H1 (cell line): ENCODE data around the gene HOXB5. TPM values are rescaled to one million over a fixed set of nuclear protein-coding genes. Genes with fewer than 3 reads are reported as not detected.

ENCODE experiments used
- CTCF ChIA-PET: fragments of 300-600 bp; sonication (Branson Sonifier 250); formaldehyde crosslinking; loops from one replicate; lab custom pipeline; 2021; ENCODE audit not compliant: partially characterized antibody; lab: Charles Lee
- POLR2A ChIA-PET: fragments of 300-600 bp; sonication (Branson Sonifier 250); formaldehyde crosslinking; loops from one replicate; lab custom pipeline; 2021; ENCODE audit warnings: inconsistent platforms; ENCODE audit not compliant: partially characterized antibody; lab: Charles Lee
- DNase-seq, 2 experiments: peaks; one replicate each; pipeline versions ENCODE4 v3.0.0 to v3.0.0-alpha.2; 2010 to 2022; ENCODE audit warnings: low spot score in 2 of 2, low read depth in 1 of 2, mixed read lengths in 1 of 2
- FAIRE-seq: peaks from 2 replicates; lab custom pipeline; 2011; peaks lifted over from hg19 to GRCh38; lab: Jason Lieb, UNC
- H2AFZ ChIP-seq: 2 replicates; pipeline ENCODE4 v1.8.1; 2012; ENCODE audit warnings: low read length, inconsistent platforms
- H2AK5ac ChIP-seq: 2 replicates; pipeline ENCODE4 v1.6.1; 2013; ENCODE audit warnings: low read depth, low read length
- H2BK120ac ChIP-seq: replicated peaks from 2 replicates; pipeline ENCODE3; 2013; ENCODE audit warnings: low read depth, low read length, inconsistent platforms
- H2BK12ac ChIP-seq: 2 replicates; pipeline ENCODE4 v1.6.1; 2013; ENCODE audit warnings: low read depth, low read length
- H2BK15ac ChIP-seq: 2 replicates; pipeline ENCODE4 v1.6.1; 2013; ENCODE audit warnings: low read length
- H2BK20ac ChIP-seq: 2 replicates; pipeline ENCODE4 v1.6.1; 2013; ENCODE audit warnings: low read length
- H2BK5ac ChIP-seq: 2 replicates; pipeline ENCODE4 v1.6.1; 2013; ENCODE audit warnings: low read depth, low read length
- H3K14ac ChIP-seq: 2 replicates; pipeline ENCODE4 v1.6.1; 2013; ENCODE audit warnings: inconsistent platforms; ENCODE audit not compliant: insufficient read length
- H3K18ac ChIP-seq: 2 replicates; pipeline ENCODE4 v1.6.1; 2013; ENCODE audit warnings: low read length; ENCODE audit errors: extremely low read depth
- H3K23ac ChIP-seq: 2 replicates; pipeline ENCODE4 v1.6.1; 2013; ENCODE audit warnings: inconsistent platforms; ENCODE audit not compliant: insufficient read length
- H3K23me2 ChIP-seq: 2 replicates; pipeline ENCODE4 v1.6.1; 2013; ENCODE audit warnings: low read depth, low read length
- H3K27ac ChIP-seq: 2 replicates; pipeline ENCODE4 v1.6.1; 2011; ENCODE audit warnings: low read depth, low read length, inconsistent platforms
- H3K27me3 ChIP-seq, 4 experiments: replicated peaks in 1 of 4; 1 replicate in 1 of 4; 2 replicates in 3 of 4; pipeline versions ENCODE4 v1.6.1 to v1.8.1; 2011 to 2013; ENCODE audit warnings: low read length in 3 of 4, mild to moderate bottlenecking in 3 of 4, inconsistent platforms in 2 of 4, mixed read lengths in 2 of 4, moderate library complexity in 1 of 4; ENCODE audit not compliant: control insufficient read depth in 3 of 4, insufficient read depth in 3 of 4; ENCODE audit errors: extremely low read depth in 1 of 4
- H3K36me3 ChIP-seq, 4 experiments: 2 replicates each; pipeline versions ENCODE4 v1.6.1 to v1.8.1; 2011 to 2013; ENCODE audit warnings: mild to moderate bottlenecking in 4 of 4, low read length in 3 of 4, moderate library complexity in 2 of 4, control low read depth in 1 of 4, inconsistent platforms in 1 of 4; ENCODE audit not compliant: insufficient read depth in 4 of 4, control insufficient read depth in 2 of 4
- H3K4ac ChIP-seq: replicated peaks from 2 replicates; pipeline ENCODE3; 2013; ENCODE audit warnings: low read length, low read depth, mixed read lengths, inconsistent platforms; ENCODE audit not compliant: insufficient read length
- H3K4me1 ChIP-seq, 4 experiments: replicated peaks in 1 of 4; 1 replicate in 1 of 4; 2 replicates in 3 of 4; pipeline versions ENCODE4 v1.6.1 to v1.8.1; 2011 to 2013; ENCODE audit warnings: low read length in 3 of 4, inconsistent platforms in 2 of 4, mixed read lengths in 1 of 4; ENCODE audit not compliant: insufficient read depth in 4 of 4, control insufficient read depth in 3 of 4
- H3K4me2 ChIP-seq, 2 experiments: 2 replicates each; pipeline versions ENCODE4 v1.6.1 to v1.8.1; 2011 to 2013; ENCODE audit warnings: low read depth in 2 of 2, low read length in 2 of 2, control low read depth in 1 of 2, inconsistent platforms in 1 of 2, mild to moderate bottlenecking in 1 of 2; ENCODE audit not compliant: insufficient read depth in 1 of 2
- H3K4me3 ChIP-seq, 4 experiments: fragments of 200-600, 300-600 bp in 1 of 4; sonication (generic), shearing (Covaris generic), sonication (Bioruptor Twin) in 1 of 4; 2 replicates each; pipeline versions ENCODE4 v1.5.1 to v1.8.1; 2011 to 2016; ENCODE audit warnings: low read length in 4 of 4, low read depth in 3 of 4, control low read depth in 2 of 4, inconsistent platforms in 2 of 4, mild to moderate bottlenecking in 2 of 4, mixed read lengths in 1 of 4, moderate library complexity in 1 of 4; ENCODE audit not compliant: insufficient read depth in 2 of 4; ENCODE audit errors: extremely low read depth in 1 of 4
- H3K56ac ChIP-seq: replicated peaks from 2 replicates; pipeline ENCODE3; 2013; ENCODE audit warnings: low read depth, mild to moderate bottlenecking, mixed read lengths, low read length, inconsistent platforms; ENCODE audit not compliant: insufficient read length
- H3K79me1 ChIP-seq: 2 replicates; pipeline ENCODE4 v1.6.1; 2013; ENCODE audit warnings: low read depth, low read length, control low read depth
- H3K79me2 ChIP-seq, 2 experiments: 2 replicates each; pipeline versions ENCODE4 v1.6.1 to v1.8.1; 2012 to 2013; ENCODE audit warnings: low read length in 2 of 2, mild to moderate bottlenecking in 2 of 2, inconsistent platforms in 1 of 2; ENCODE audit not compliant: insufficient read depth in 2 of 2, control insufficient read depth in 1 of 2
- H3K9ac ChIP-seq, 4 experiments: replicated peaks in 1 of 4; 1 replicate in 1 of 4; 2 replicates in 3 of 4; pipeline versions ENCODE4 v1.6.1 to v1.8.1; 2011 to 2013; ENCODE audit warnings: low read depth in 3 of 4, low read length in 3 of 4, control low read depth in 2 of 4, mild to moderate bottlenecking in 2 of 4, moderate library complexity in 2 of 4, inconsistent platforms in 1 of 4; ENCODE audit errors: extremely low read depth in 1 of 4
- H3K9me3 ChIP-seq, 2 experiments: 2 replicates each; pipeline versions ENCODE4 v1.6.1 to v1.8.1; 2012 to 2013; ENCODE audit warnings: mild to moderate bottlenecking in 2 of 2, moderate library complexity in 2 of 2, control low read depth in 1 of 2, inconsistent platforms in 1 of 2, low read depth in 1 of 2, low read length in 1 of 2, mixed read lengths in 1 of 2; ENCODE audit not compliant: insufficient read depth in 2 of 2
- H4K20me1 ChIP-seq, 2 experiments: replicated peaks in 1 of 2; 2 replicates each; pipeline versions ENCODE3 to v1.8.1; 2011 to 2013; ENCODE audit warnings: inconsistent platforms in 2 of 2, low read length in 2 of 2, mild to moderate bottlenecking in 1 of 2; ENCODE audit not compliant: insufficient read depth in 2 of 2, control insufficient read depth in 1 of 2
- H4K5ac ChIP-seq: 2 replicates; pipeline ENCODE4 v1.6.1; 2013; ENCODE audit warnings: low read length, low read depth, mixed read lengths, inconsistent platforms; ENCODE audit not compliant: insufficient read length
- H4K8ac ChIP-seq: 2 replicates; pipeline ENCODE4 v1.8.0; 2013; ENCODE audit warnings: mild to moderate bottlenecking, moderate library complexity, low read length, inconsistent platforms; ENCODE audit not compliant: insufficient read depth; ENCODE audit errors: extremely low read depth
- H4K91ac ChIP-seq: replicated peaks from 2 replicates; pipeline ENCODE3; 2013; ENCODE audit warnings: low read length, mixed read lengths, inconsistent platforms; ENCODE audit not compliant: insufficient read length
- FOSL1 ChIP-seq: IDR thresholded peaks from 2 replicates; pipeline ENCODE4 v1.6.1; 2011; ENCODE audit warnings: mild to moderate bottlenecking, low read depth, low read length, moderate library complexity; ENCODE audit not compliant: insufficient read depth
- JUN ChIP-seq: IDR thresholded peaks from 2 replicates; pipeline ENCODE4 v1.6.1; 2011; ENCODE audit warnings: low read depth, mild to moderate bottlenecking, improper control_type of control experiment, low read length
- KDM4A ChIP-seq: IDR thresholded peaks from one replicate; pipeline ENCODE4 v1.7.1; 2012; ENCODE audit warnings: low read depth, mild to moderate bottlenecking, moderate library complexity, low read length, inconsistent platforms; ENCODE audit not compliant: severe bottlenecking
- RNF2 ChIP-seq: fragments of 200-900, 300-1000 bp; sonication (generic); IDR thresholded peaks from 2 replicates; pipeline ENCODE4 v1.7.1; 2016; ENCODE audit warnings: borderline replicate concordance, low read depth, mild to moderate bottlenecking, antibody characterized with exemption, low read length; ENCODE audit not compliant: poor library complexity, severe bottlenecking; ENCODE audit errors: missing control alignments
- SIRT6 ChIP-seq: IDR thresholded peaks from one replicate; pipeline ENCODE4 v1.7.1; 2012; ENCODE audit warnings: low read length, inconsistent platforms
- SP1 ChIP-seq: IDR thresholded peaks from 2 replicates; pipeline ENCODE4 v1.6.1; 2011; ENCODE audit warnings: low read depth, low read length
- SP2 ChIP-seq: IDR thresholded peaks from 2 replicates; pipeline ENCODE4 v1.6.1; 2012; ENCODE audit warnings: mild to moderate bottlenecking, low read length, inconsistent platforms
- SUZ12 ChIP-seq: fragments of 200-600 bp; sonication (generic); IDR thresholded peaks from 2 replicates; pipeline ENCODE4 v1.6.1; 2012; ENCODE audit warnings: mild to moderate bottlenecking, inconsistent platforms, low read length, moderate library complexity, mixed read lengths
- TAF1 ChIP-seq: IDR thresholded peaks from 2 replicates; pipeline ENCODE4 v1.6.1; 2011; ENCODE audit warnings: mild to moderate bottlenecking, low read depth, low read length
- ZNF274 ChIP-seq: IDR thresholded peaks from 2 replicates; pipeline ENCODE4 v1.7.0; 2012; ENCODE audit warnings: low read length, borderline replicate concordance; ENCODE audit errors: extremely low read depth
- WGBS, 2 experiments: shearing (Covaris generic) in 1 of 2; methylation state at CpG; one replicate each; pipeline versions ENCODE4 v1.1.6 to v1.1.7; 2013 to 2015; ENCODE audit warnings: low lambda C conversion rate in 2 of 2, mixed read lengths in 2 of 2, inconsistent platforms in 1 of 2, low coverage in 1 of 2, missing lambda C conversion rate in 1 of 2; ENCODE audit not compliant: insufficient replicate concordance in 2 of 2, insufficient coverage in 1 of 2, insufficient read length in 1 of 2; ENCODE audit errors: extremely low coverage in 1 of 2, missing lambda C conversion rate in 1 of 2; 5-methylcytosine and 5-hydroxymethylcytosine counted together
- polyA plus RNA-seq, 7 experiments: library from polyadenylated mRNA; depleted of rRNA in 3 of 7; stranded (reverse) in 5 of 7; unstranded in 2 of 7; fragments of >200 nt in 5 of 7; fragments of 200-250 nt in 2 of 7; gene quantifications; 1 replicate in 5 of 7; 2 replicates in 1 of 7; 4 replicates in 1 of 7; pipeline versions ENCODE4 v1.2.1 to v1.2.3, GENCODE V29; 2011 to 2013; ENCODE audit warnings: missing spikeins in 2 of 7, mixed read lengths in 2 of 7
- total RNA-seq: library from RNA; stranded (reverse); fragmentation: NEBNext Ultra II Directional; extraction: Animal tissue kit (Norgen Biotek cat#: 25700); gene quantifications from 2 replicates; pipeline ENCODE4 v1.2.1, GENCODE V29; 2021
- TF ChIP-seq, protein P1 (sequence below), 3 experiments: IDR thresholded peaks; 1 replicate in 2 of 3; 2 replicates in 1 of 3; pipeline versions ENCODE4 v1.5.1 to v1.6.1; 2011; ENCODE audit warnings: low read length in 3 of 3, mild to moderate bottlenecking in 3 of 3, inconsistent platforms in 2 of 3, low read depth in 1 of 3, moderate library complexity in 1 of 3; ENCODE audit not compliant: insufficient read depth in 1 of 3; ENCODE audit errors: control extremely low read depth in 1 of 3

HOXB5 gene
- total and polyA plus RNA-seq, 2 of the 8 experiments (the other 6 are each of a cell fraction or from before 2014, with no cell fraction given): not detected

DNA sequence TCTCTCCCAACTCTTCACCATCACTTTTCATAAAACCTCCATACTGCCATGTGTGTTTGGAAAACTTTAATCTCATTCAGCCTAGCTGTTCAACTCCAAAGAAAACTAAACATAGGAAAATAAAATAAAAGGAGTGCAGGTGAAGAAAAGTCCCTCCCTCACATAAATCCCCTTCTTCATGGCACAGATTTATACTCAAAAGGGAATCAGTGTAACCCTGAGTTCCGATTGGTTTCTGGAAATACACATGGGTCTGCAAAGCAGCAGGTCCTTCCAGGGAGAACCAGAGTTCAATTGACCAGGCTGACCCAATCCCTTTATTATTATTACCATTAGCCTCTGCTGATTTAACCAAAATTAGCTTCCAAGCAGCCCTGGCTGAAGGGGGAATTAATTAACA, 39.8 kb downstream of the HOXB5 start:
- no peak overlapping the region for H4K91ac ChIP-seq
- no peak overlapping the region for H2BK15ac ChIP-seq
- no peak overlapping the region for H2AFZ ChIP-seq
- WGBS, 2 experiments: 40% methylated on average over 1 of the region's 1 CpG; no CpG with 5 or more reads in 1 of the 2 experiments
- H3K14ac ChIP-seq: no peak overlapping the region
- ChIA-PET POLR2A (no interaction called here), CTCF (interaction anchor here (0.6 to 4.0 kb wide), 6 partner anchors 9 to 1244 kb away, joined by 3 to 18 read pairs (median 4); partner anchors contain the start of gene HOXB9)
- no peak for DNase-seq
- H2BK120ac ChIP-seq: no peak overlapping the region
- no peak overlapping the region for H2BK12ac ChIP-seq
- H3K27ac ChIP-seq: no peak overlapping the region
- no peak overlapping the region for H3K23ac ChIP-seq
- peaks cover 28 to 29% of the 10 kb centered on the region in 2 experiments for H4K20me1 ChIP-seq
- H3K36me3 ChIP-seq: peaks cover 0 to 3% (median 0%) of the 10 kb centered on the region in 4 experiments; a peak in 1 of 8 replicates
- FAIRE-seq: no peak
- H3K79me1 ChIP-seq: no peaks in the 10 kb centered on the region
- H2BK20ac ChIP-seq: no peak overlapping the region
- H3K9me3 ChIP-seq: no peaks in the 10 kb centered on the region
- H3K27me3 ChIP-seq: peaks cover 97 to 100% (median 98%) of the 10 kb centered on the region in 4 experiments
- no peaks in the 10 kb centered on the region; the same call in 1 of the 2 replicates for H3K23me2 ChIP-seq
- no peak overlapping the region for H4K8ac ChIP-seq
- H2BK5ac ChIP-seq: no peak overlapping the region
- H3K4me1 ChIP-seq: peaks cover 2 to 19% (median 8%) of the 10 kb centered on the region in 4 experiments
- no peak overlapping the region for H4K5ac ChIP-seq
- no peak overlapping the region for H3K9ac ChIP-seq
- H3K4ac ChIP-seq: no peak overlapping the region
- H3K4me2 ChIP-seq: no peak overlapping the region; a peak in 1 of 4 replicates
- no peaks in the 10 kb centered on the region for H3K79me2 ChIP-seq
- H3K4me3 ChIP-seq: no peak overlapping the region
- H3K18ac ChIP-seq: no peak overlapping the region
- no peak overlapping the region for H3K56ac ChIP-seq
- H2AK5ac ChIP-seq: no peak overlapping the region
- TF ChIP-seq JUN: no peak
- TF ChIP-seq SP1: no peak
- TF ChIP-seq ZNF274: no peak
- TF ChIP-seq SP2: no peak
- no peak for TF ChIP-seq TAF1
- no peak for TF ChIP-seq SIRT6
- TF ChIP-seq FOSL1: no peak
- no peak for TF ChIP-seq RNF2
- TF ChIP-seq KDM4A: no peak
- TF ChIP-seq, protein P1, sequence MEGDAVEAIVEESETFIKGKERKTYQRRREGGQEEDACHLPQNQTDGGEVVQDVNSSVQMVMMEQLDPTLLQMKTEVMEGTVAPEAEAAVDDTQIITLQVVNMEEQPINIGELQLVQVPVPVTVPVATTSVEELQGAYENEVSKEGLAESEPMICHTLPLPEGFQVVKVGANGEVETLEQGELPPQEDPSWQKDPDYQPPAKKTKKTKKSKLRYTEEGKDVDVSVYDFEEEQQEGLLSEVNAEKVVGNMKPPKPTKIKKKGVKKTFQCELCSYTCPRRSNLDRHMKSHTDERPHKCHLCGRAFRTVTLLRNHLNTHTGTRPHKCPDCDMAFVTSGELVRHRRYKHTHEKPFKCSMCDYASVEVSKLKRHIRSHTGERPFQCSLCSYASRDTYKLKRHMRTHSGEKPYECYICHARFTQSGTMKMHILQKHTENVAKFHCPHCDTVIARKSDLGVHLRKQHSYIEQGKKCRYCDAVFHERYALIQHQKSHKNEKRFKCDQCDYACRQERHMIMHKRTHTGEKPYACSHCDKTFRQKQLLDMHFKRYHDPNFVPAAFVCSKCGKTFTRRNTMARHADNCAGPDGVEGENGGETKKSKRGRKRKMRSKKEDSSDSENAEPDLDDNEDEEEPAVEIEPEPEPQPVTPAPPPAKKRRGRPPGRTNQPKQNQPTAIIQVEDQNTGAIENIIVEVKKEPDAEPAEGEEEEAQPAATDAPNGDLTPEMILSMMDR (IDR thresholded peaks at IDR 0.05; ENCODE audit: control extremely low read depth in 1 of 3, insufficient read depth in 1 of 3, low read depth in 1 of 3, low read length in 3 of 3): no peak
- TF ChIP-seq SUZ12: no peak
